Aorta (tissue), 5 donors: ENCODE results near the gene KDM4B. TPM values are rescaled to one million over a fixed set of nuclear protein-coding genes. Genes with fewer than 3 reads are reported as not detected.
A peak's percentile ranks its signal among the peaks of the same experiment; 100 is the strongest.

Experiments used
- ATAC-seq: fragments of 200-7000 bp; cut with Tn5 transposase; one replicate; pipeline ENCODE4 v1.9.1; 2022; ENCODE audit warnings: moderate library complexity; ENCODE audit not compliant: low FRiP score
- DNase-seq, 2 donors: peaks; one replicate each; pipeline ENCODE4 v3.0.0-alpha.2; 2020
- H3K27ac ChIP-seq, 2 donors: one replicate each; pipeline ENCODE4 v1.5.1; 2013; ENCODE audit warnings: low read length in 2 of 2, mild to moderate bottlenecking in 2 of 2, moderate library complexity in 2 of 2, control low read depth in 1 of 2, inconsistent platforms in 1 of 2, low read depth in 1 of 2
- H3K27me3 ChIP-seq, 2 donors: one replicate each; pipeline ENCODE4 v1.6.1; 2013; ENCODE audit warnings: control low read depth in 1 of 2, low read length in 1 of 2, mild to moderate bottlenecking in 1 of 2, moderate library complexity in 1 of 2; ENCODE audit not compliant: insufficient read depth in 2 of 2, control insufficient read depth in 1 of 2
- H3K36me3 ChIP-seq, 2 donors: one replicate each; pipeline ENCODE4 v1.6.1; 2013; ENCODE audit warnings: control low read depth in 1 of 2, low read length in 1 of 2, mild to moderate bottlenecking in 1 of 2; ENCODE audit not compliant: insufficient read depth in 2 of 2, control insufficient read depth in 1 of 2
- H3K4me1 ChIP-seq, 2 donors: one replicate each; pipeline ENCODE4 v1.6.1; 2013; ENCODE audit warnings: low read length in 2 of 2, control low read depth in 1 of 2, mild to moderate bottlenecking in 1 of 2, moderate library complexity in 1 of 2; ENCODE audit not compliant: insufficient read depth in 2 of 2, control insufficient read depth in 1 of 2
- H3K4me3 ChIP-seq, 2 donors: one replicate each; pipeline ENCODE4 v1.5.1; 2013; ENCODE audit warnings: low read length in 2 of 2, control low read depth in 1 of 2, mild to moderate bottlenecking in 1 of 2
- H3K9me3 ChIP-seq: one replicate; pipeline ENCODE4 v1.6.1; 2013; ENCODE audit warnings: mild to moderate bottlenecking, low read length; ENCODE audit not compliant: control insufficient read depth
- WGBS, 2 donors: extraction: QIAGEN DNeasy Blood & Tissue Kit; methylation state at CpG; one replicate each; pipeline ENCODE4 v1.1.7; 2013; 5-methylcytosine and 5-hydroxymethylcytosine counted together
- intact Hi-C, 2 donors: fragments of 100-400 bp; cut with DNase I; formaldehyde crosslinking; loops; one replicate each; pipeline versions ENCODE4 v1.14.2 to v1.15.0; 2022
- polyA plus RNA-seq, 2 donors: library from polyadenylated mRNA; stranded (reverse); fragments of 200-250 nt; gene quantifications; one replicate each; pipeline ENCODE4 v1.2.3, GENCODE V29; 2013
- total RNA-seq, 2 donors: library from RNA; stranded (reverse); fragmentation: NEBNext Ultra II Directional; extraction: Animal tissue kit (Norgen Biotek cat#: 25700); gene quantifications; one replicate each; pipeline ENCODE4 v1.2.1, GENCODE V29; 2021
- donor health status: healthy with polysubstance abuse.
- donor health status: Bipolar disorder and iron deficiency.
- donor health status: DM: no; HTN: no; CAD: no.
- donor health status: DM: no; HTN: no; CAD: no.
- donor health status: DM: yes; HTN: yes; CAD: no.

The KDM4B gene
- total and polyA plus RNA-seq, 4 donors = 4.4 to 58.1 (median 25.8) TPM

DNA sequence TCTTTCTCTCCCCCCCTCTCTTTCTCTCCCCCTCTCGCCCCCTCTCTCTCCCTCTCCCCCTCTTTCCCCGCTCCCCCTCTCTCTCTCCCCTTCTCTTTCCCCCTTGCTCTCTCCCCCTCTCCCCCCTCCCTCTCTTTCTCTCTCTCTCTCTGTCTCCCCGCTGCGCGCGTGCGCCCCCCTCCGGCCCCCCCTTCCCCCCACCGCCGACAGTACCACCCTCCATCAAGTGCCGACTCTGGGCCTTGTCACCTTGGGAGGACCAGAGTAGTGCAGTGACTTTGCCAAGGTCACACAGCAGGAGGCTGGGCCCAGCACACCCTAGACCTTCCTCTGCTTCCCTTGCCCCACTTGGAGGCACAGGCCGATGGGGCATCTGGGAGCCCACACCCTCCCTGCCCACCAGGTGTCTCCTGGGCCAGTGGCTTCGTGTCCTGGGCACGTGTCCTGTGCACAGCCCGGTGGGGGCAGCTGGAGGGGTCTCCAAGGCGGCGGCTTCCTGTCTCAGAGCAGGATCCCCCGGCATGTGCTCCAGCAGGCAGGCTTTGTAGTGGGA lies 121.6 kb downstream of the KDM4B start:
- no peaks in the 10 kb centered on the region for H3K9me3 ChIP-seq
- intact Hi-C loops = no loop called here
- no peak overlapping the region for H3K27ac ChIP-seq
- no peaks in the 10 kb centered on the region for H3K36me3 ChIP-seq
- no peak for ATAC-seq
- DNase-seq = no peak
- H3K4me3 ChIP-seq = no peak overlapping the region
- no peaks in the 10 kb centered on the region for H3K4me1 ChIP-seq
- 75 to 76% methylated on average over 18 of the region's 18 CpGs for WGBS, 2 donors
- H3K27me3 ChIP-seq = no peaks in the 10 kb centered on the region

DNA sequence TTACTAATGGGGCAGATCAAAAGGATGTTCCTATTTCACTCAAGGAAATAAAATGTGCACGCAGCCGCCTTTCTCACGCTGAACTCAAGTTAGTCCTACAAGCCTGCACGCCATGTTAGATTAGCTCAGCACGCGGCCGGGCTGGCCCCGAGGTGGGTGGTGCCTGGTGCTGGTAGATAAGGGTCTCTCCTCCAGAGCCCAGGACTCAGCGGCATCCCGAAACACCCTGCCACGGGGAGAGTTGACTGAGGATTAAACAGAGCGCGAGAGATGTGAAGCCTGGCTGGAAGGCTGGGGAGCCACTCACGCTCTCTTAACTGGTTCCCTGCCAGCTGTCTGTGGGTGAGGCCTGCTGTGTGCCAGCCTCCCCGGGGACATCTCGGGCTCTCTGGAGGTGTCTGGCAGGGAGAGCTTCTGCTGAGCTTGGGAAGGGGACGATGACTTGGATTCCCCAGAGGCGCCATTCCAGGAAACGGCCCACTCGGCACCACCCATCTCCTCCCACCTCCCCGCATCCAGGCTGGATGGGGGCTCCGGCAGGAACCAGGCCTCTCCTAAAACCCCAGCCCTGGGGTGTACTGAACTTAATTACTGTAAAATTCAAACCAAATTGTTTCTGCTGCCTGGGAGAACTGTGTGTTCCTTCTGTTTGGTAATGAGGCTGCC lies 122.2 kb downstream of the KDM4B start:
- WGBS, 2 donors = 14 to 17% methylated on average over 22 of the region's 22 CpGs

DNA sequence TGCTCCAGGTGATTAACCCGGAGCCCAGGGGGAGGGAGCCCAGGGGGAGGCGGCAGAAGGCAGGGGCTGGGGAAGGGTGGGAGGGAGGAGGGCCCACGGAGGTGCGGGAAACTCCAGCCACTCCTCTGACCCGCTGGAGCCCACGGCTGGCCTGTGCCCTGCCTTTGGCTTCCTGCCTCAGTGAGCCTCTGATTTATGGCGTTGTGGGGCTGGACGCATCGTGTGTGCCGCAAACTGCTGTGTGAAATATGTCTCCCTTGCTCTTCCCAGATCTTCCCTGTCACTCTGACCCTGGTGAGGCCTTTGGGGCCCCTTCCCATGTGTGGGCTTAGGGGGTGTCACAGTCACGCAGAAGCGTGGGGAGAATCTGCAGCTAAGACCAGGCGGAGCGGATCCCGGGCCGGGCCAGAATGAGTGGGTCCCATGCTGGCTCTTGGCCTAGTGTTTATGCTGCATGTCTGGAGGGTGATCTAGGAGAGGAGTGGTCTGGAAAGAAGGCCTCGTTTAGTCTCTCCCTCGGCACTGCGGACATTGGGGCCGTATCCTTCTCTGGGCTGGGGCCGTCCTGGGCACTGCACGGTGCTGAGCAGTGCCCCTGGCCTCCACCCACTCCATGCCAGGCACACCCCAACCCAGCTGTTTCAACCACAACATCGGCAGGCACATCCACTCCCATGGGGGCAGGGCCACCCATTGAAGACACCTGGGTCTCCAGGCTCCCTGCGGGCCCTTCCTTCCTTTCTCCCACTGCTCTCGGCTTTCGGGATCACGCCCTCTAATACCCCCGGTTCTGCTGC lies 123.0 kb downstream of the KDM4B start:
- Histone ChIP-seq H3K36me3 (no peaks in the 10 kb centered on the region), H3K4me3 (no peak overlapping the region), H3K9me3 (no peaks in the 10 kb centered on the region), H3K4me1 (no peaks in the 10 kb centered on the region), H3K27ac (no peak overlapping the region), H3K27me3 (no peaks in the 10 kb centered on the region)
- intact Hi-C loops = no loop called here
- WGBS, 2 donors = 67 to 76% methylated on average over 28 of the region's 28 CpGs
- ATAC-seq (peak; percentile 3), DNase-seq (no peak)

More for the DNA sequence above, 122.2 kb downstream of the KDM4B start:
- DNase-seq (peak in 1 of 2 donors; percentile 64), ATAC-seq (peak; percentile 44)
- H3K36me3 ChIP-seq = no peaks in the 10 kb centered on the region
- H3K4me1 ChIP-seq = no peaks in the 10 kb centered on the region
- H3K27me3 ChIP-seq = no peaks in the 10 kb centered on the region
- no peak overlapping the region for H3K27ac ChIP-seq
- H3K4me3 ChIP-seq = no peak overlapping the region
- intact Hi-C loops = no loop called here
- H3K9me3 ChIP-seq = no peaks in the 10 kb centered on the region

- Histone ChIP-seq H3K27me3 (no peaks in the 10 kb centered on the region), H3K4me3 (no peak overlapping the region), H3K4me1 (no peaks in the 10 kb centered on the region), H3K27ac (no peak overlapping the region), H3K9me3 (no peaks in the 10 kb centered on the region), H3K36me3 (no peaks in the 10 kb centered on the region)
- ATAC-seq = no peak
- no peak for DNase-seq
- 92 to 98% methylated on average over 14 of the region's 14 CpGs for WGBS, 2 donors
- intact Hi-C loops = no loop called here
Observed at GRCh38 chr19:5092481-5092843, 123.5 kb downstream of the KDM4B start.

DNA sequence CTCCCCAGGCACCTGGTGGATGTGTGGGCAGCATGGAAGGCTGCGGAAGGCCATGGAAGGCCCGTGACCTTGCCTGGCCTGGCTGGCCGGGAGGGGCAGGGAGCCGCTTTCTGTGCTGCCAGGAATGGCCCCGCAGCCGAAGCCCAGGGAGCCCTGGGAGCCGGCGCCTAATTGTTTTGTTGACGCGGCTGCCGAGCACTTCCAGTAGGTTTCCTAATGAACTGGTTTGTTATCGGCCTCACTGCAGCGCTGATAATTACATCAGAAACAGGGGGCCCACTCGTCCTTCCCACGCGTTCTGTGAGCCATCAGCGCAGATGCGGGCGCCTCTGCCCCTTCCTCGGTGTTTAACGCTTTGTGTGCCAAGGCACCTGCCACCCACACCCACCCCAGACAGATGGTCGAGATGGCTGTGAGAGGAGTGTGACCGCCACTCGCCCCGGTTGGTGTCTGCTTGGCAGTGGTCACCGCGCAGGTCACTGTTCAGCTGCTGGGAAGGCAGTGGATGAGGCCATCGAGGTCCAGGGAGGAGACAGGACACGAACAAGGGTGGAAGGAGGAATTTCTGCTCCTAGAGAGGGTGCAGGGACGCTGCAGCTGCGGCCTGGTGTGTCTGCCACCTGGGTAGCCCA lies 124.5 kb downstream of the KDM4B start:
- Histone ChIP-seq H3K36me3 (no peaks in the 10 kb centered on the region), H3K9me3 (no peaks in the 10 kb centered on the region), H3K27ac (no peak overlapping the region), H3K27me3 (no peaks in the 10 kb centered on the region), H3K4me1 (no peaks in the 10 kb centered on the region), H3K4me3 (no peak overlapping the region)
- DNase-seq = no peak
- 90 to 93% methylated on average over 31 of the region's 31 CpGs for WGBS, 2 donors
- intact Hi-C loops = no loop called here
- no peak for ATAC-seq

DNA sequence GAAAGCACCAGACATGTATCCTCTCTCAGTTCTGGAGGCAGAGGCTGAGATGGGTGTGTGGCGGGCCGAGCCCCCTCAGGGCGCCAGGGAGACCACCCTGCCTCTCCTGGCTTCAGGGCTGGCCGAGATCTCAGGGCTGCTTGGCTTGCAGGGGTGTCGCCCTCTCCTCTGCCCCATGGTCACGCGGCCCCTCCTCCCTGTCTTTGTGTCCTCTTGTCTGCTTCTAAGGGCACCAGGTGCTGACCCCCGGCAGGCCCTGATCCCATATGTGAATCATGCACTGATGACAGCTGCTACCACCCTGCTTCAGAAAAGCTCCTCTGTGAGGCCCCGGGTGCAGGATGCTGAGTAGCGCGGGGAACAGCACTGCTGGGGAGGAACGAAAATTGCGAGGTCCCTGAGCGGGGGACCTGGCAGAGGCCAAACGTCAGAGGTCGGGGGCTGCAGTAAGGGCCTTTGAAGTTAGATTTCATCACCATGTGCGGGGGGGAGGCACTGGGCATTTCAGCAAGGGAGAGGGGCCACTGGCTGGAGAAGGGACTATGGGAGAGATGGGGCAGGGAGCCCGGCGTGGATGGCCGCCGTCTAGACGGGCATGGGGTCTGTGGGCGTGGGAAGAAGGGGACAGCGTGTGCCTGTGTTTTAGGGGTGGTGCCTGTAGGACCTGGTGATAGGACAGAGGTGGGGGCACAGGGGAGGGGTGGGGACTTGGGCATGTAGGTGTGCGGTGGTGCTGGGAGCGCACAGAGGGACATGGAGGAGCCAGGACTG lies 125.2 kb downstream of the KDM4B start:
- Histone ChIP-seq H3K27me3 (no peaks in the 10 kb centered on the region), H3K4me3 (no peak overlapping the region), H3K27ac (no peak overlapping the region), H3K9me3 (no peaks in the 10 kb centered on the region), H3K36me3 (peaks cover 0 to 2% of the 10 kb centered on the region in 2 donors), H3K4me1 (no peaks in the 10 kb centered on the region)
- intact Hi-C loops = no loop called here
- WGBS, 2 donors = 94 to 95% methylated on average over 25 to 26 of the region's 26 CpGs
- DNase-seq (no peak), ATAC-seq (no peak)

- ATAC-seq (no peak), DNase-seq (no peak)
- no peaks in the 10 kb centered on the region for H3K4me1 ChIP-seq
- H3K4me3 ChIP-seq = no peak overlapping the region
- H3K27ac ChIP-seq = no peak overlapping the region
- no peaks in the 10 kb centered on the region for H3K27me3 ChIP-seq
- no peaks in the 10 kb centered on the region for H3K9me3 ChIP-seq
- peaks cover 0 to 2% of the 10 kb centered on the region in 2 donors for H3K36me3 ChIP-seq
- WGBS, 2 donors = 93 to 95% methylated on average over 31 of the region's 31 CpGs
- intact Hi-C loops = no loop called here
Observed at GRCh38 chr19:5094768-5095567, 126.1 kb downstream of the KDM4B start.

DNA sequence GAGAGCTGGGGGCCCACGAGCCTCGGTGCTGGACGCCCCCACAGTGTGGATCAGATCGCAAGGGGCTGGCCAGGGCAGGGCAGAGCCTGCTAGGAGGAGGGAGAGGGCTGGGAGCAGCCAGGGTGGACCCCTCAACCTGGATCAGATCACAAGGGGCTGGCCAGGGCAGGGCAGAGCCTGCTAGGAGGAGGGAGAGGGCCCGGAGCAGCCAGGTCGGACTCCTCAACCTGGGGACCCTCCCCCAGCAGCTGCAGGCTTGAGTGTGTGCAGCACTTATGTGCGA lies 126.6 kb downstream of the KDM4B start:
- H3K4me1 ChIP-seq = no peaks in the 10 kb centered on the region
- DNase-seq (no peak), ATAC-seq (no peak)
- no peak overlapping the region for H3K4me3 ChIP-seq
- H3K27me3 ChIP-seq = no peaks in the 10 kb centered on the region
- H3K9me3 ChIP-seq = no peaks in the 10 kb centered on the region
- H3K27ac ChIP-seq = no peak overlapping the region
- WGBS, 2 donors = 86 to 94% methylated on average over 7 of the region's 7 CpGs
- peaks cover 0 to 2% of the 10 kb centered on the region in 2 donors for H3K36me3 ChIP-seq
- intact Hi-C loops = no loop called here
